Fibroblast of mammary gland (primary cell): Measurements from ENCODE around the gene UBR3.
"Not testable (repeated sequence)": the region's sequence is repeated elsewhere in the genome, so short reads cannot be mapped to it uniquely, and the experiment has no call there.

Source experiments
- DNase-seq: peaks from one replicate; pipeline ENCODE4 v3.0.0-alpha.2; 2010; ENCODE audit warnings: low read depth
- H3K4me3 ChIP-seq: 2 replicates; pipeline ENCODE4 v1.5.1; 2011; ENCODE audit warnings: low read depth, mild to moderate bottlenecking, low read length, moderate library complexity; ENCODE audit not compliant: control insufficient read depth
- TF ChIP-seq, protein P1 (sequence below): conservative IDR thresholded peaks from 2 replicates; pipeline ENCODE4 v1.5.1; 2011; ENCODE audit warnings: low read depth, low read length, inconsistent platforms; ENCODE audit not compliant: control insufficient read depth, insufficient read depth

The UBR3 gene

DNA sequence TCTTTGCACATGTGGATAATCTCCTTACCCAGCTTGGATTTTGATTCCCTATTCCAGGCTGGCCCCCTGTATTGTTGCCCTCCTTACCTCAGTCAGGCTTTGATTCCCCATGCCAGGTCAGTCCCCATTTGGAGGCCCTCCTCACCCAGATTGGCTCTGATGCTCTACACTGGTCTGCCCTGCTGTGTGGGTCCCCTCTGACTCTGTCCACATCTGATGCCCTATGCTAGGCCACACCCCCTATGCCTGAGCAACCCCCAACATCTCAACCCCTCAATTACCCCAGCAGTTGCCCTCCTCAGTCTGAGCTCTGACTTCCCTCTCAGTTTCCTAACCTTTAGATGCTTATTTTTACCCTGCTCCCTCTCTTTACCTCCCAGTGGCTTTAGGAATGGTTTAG is 89.4 kb downstream of the UBR3 start:
- TF ChIP-seq, protein P1, sequence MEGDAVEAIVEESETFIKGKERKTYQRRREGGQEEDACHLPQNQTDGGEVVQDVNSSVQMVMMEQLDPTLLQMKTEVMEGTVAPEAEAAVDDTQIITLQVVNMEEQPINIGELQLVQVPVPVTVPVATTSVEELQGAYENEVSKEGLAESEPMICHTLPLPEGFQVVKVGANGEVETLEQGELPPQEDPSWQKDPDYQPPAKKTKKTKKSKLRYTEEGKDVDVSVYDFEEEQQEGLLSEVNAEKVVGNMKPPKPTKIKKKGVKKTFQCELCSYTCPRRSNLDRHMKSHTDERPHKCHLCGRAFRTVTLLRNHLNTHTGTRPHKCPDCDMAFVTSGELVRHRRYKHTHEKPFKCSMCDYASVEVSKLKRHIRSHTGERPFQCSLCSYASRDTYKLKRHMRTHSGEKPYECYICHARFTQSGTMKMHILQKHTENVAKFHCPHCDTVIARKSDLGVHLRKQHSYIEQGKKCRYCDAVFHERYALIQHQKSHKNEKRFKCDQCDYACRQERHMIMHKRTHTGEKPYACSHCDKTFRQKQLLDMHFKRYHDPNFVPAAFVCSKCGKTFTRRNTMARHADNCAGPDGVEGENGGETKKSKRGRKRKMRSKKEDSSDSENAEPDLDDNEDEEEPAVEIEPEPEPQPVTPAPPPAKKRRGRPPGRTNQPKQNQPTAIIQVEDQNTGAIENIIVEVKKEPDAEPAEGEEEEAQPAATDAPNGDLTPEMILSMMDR = no peak
- H3K4me3 ChIP-seq = no peak overlapping the region
- no peak for DNase-seq

DNA sequence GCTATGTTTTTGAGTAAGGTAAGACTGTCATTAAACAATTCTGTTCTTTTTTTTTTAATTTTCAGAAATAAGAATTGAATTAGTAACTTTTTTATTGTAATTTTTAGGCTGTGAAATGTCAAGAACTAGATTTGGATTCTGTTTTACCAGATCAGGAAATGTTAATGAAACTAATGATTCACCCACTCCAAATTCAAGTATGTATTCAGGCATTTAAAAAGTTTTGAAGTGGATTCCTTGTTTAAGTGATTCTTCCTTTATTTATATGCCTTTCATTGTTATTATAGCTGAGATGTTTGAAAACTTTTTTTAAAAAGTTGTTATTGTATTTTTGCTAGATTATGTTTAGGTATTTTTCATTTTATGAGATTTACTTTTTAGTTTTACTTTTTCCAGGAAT is 96.7 kb downstream of the UBR3 start:
- TF ChIP-seq, protein P1 = no peak
- H3K4me3 ChIP-seq = no peak overlapping the region
- DNase-seq = no peak

DNA sequence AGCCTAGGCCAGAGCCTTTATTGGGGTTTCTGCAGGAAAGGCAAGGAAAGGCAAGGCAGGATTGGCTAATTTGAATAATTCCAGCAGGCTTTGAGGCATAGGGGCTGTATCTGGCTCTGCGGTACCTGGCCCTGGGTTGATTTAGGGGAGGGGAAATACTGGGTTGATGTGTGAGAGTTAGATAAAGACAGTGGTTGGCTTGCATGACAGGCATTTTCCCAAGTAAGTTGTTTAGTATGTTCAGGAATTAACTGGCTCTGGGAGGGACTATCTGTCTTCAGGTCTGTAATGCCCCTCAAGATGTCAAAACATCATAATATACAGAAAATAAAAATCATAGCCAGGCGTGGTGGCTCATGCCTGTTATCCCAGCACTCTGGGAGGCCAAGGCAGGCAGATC is 98.7 kb downstream of the UBR3 start:
- DNase-seq = no peak
- TF ChIP-seq, protein P1 = no peak
- no peak overlapping the region for H3K4me3 ChIP-seq

DNA sequence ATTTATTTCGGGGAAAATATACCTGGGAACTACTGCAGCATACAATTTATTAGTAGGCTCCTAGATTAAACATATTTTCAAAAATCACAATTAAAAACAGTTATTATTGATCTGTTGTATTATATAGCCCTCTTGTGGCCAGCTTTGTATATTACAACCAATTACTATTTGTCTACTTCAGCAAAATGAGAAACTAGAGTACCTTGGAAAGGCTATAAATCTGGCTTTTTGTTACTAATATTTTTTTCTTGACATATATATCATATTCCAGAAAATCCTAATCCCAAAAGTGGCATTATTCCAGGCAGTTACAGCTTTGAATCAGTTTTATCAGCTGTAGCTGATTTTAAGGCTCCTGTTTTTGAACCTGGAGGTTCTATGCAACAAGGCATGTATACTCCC is 101.2 kb downstream of the UBR3 start:
- no peak overlapping the region for H3K4me3 ChIP-seq

DNA sequence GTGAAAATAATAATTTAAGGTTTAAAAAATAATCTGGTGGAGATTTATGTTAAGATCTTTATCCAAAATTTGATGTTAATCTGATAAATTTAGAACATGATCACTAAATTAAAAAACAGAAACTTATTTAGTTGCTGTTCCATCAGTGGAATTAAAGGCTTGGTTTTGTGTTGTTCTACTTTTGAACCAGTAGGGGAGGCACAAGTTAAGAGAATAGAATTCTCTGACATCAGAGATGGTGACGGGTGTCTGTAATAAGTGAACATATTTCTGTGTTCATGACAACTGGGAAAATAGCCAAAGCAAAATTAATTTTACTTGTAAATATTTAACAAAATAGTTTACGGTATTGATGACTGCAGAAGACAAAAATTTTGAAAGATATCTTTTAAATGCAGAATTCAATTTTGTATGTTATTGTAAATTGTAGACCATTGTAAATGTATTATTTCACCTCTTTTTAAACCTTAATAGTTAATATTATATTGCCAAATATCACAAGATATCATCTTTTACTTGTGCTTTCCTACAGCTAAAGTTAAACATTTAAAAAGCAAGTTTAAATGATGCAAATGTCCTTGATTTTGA is 106.0 kb downstream of the UBR3 start:
- H3K4me3 ChIP-seq = no peak overlapping the region
- DNase-seq = peak; percentile 68
- TF ChIP-seq, protein P1 = peak; percentile 81

More for the DNA sequence above, 101.2 kb downstream of the UBR3 start:
- peak; percentile 67 for DNase-seq
- TF ChIP-seq, protein P1 = peak; percentile 50

DNA sequence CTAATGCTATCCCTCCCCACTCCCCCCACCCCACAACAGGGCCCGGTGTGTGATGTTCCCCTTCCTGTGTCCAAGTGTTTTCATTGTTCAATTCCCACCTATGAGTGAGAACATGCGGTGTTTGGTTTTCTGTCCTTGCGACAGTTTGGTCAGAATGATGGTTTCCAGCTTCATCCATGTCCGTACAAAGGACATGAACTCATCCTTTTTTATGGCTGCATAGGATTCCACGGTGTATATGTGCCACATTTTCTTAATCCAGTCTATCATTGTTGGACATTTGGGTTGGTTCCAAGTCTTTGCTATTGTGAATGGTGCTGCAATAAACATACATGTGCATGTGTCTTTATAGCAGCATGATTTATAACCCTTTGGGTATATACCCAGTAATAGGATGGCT is 109.4 kb downstream of the UBR3 start:
- H3K4me3 ChIP-seq, DNase-seq: not testable (repeated sequence)

DNA sequence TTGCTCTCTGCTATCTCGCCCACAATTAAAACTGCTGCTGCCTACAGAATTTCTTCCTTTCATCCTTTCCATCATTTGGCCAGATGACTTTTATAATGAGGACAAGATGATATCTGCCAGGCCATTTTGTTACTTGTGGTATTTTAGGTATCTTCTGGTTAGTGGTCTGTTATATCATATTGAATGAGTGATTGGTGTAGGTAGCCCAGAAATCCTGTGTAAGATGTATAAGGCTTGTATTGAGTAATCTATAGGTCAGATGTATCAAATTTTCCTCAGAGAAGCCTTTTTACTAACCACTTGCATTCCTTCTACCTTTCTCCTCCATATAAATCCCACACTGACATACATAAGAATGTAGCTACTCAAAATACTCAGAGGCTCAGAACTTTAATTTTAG is 118.3 kb downstream of the UBR3 start:
- TF ChIP-seq, protein P1 = no peak
- DNase-seq = no peak
- H3K4me3 ChIP-seq = no peak overlapping the region

DNA sequence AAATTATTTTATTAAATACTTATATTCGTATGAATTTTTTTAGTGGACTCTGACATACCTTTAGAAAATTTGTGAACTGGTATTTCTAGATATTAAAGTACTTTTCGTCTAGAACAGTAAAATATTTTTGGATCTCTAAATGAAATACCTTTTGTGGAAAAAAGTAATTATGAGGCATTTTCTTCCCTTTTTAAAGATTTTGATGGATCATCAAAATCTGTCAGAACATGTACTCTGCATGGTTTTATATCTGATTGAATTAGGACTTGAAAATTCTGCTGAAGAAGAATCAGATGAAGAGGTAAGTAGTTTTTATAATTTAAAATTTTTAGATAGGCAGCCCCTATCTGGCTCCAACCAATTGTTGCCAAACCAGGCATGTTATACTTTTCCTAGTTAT is 118.8 kb downstream of the UBR3 start:
- TF ChIP-seq, protein P1 = no peak
- DNase-seq = no peak
- no peak overlapping the region for H3K4me3 ChIP-seq
